Measurements from ENCODE around the gene BEST1. TPM values are rescaled to one million over a fixed set of nuclear protein-coding genes. Genes with fewer than 3 reads are reported as not detected.
"Not testable (repeated sequence)": the region's sequence is repeated elsewhere in the genome, so short reads cannot be mapped to it uniquely, and the experiment has no call there.

BEST1 gene
- total RNA-seq, 1 experiment from 2014 or later: 1.7 TPM

DNA sequence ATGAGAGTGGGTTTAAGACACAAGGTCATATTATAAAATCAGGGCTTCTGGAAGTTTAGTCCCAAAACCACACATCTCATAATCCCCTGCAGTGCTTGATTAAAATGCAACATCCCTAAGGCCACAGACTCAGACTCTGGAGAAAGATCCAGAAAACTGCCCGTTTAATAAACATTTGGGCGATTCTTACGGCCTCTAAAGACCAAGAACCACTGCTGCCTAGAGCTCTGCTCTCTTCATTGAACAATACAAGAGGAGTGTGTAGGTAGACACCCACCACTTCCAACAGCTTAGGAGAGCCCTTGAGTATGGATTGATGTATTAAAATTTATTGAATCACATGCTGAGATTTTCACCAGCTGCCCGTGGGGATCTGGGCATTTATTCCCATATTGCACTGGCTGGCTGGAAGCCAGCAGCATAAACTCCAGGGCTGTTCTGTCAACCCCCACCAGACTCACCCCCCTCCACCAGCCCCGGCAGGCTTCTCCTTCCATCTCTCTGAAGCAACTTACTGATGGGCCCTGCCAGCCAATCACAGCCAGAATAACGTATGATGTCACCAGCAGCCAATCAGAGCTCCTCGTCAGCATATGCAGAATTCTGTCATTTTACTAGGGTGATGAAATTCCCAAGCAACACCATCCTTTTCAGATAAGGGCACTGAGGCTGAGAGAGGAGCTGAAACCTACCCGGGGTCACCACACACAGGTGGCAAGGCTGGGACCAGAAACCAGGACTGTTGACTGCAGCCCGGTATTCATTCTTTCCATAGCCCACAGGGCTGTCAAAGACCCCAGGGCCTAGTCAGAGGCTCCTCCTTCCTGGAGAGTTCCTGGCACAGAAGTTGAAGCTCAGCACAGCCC is 749 bp upstream of the BEST1 start:
- H3K27me3 ChIP-seq (ENCODE audit: low read length): no peaks in the 10 kb centered on the region
- no peak overlapping the region for H3K27ac ChIP-seq (ENCODE audit: low read length)
- H3K9ac ChIP-seq (ENCODE audit: low read length): no peak overlapping the region
- H3K4me3 ChIP-seq (ENCODE audit: low read length): no peak overlapping the region
- peak; percentile 88 for DNase-seq
- no peaks in the 10 kb centered on the region for H3K9me3 ChIP-seq (ENCODE audit: low read length)
- no peaks in the 10 kb centered on the region for H4K20me1 ChIP-seq (ENCODE audit: insufficient read depth, low read depth, low read length)
- no peaks in the 10 kb centered on the region for H3K36me3 ChIP-seq (ENCODE audit: insufficient read depth, low read length)
- peaks cover 3% of the 10 kb centered on the region; the same call in 1 of the 2 replicates for H3K4me1 ChIP-seq (ENCODE audit: low read length)
- no peaks in the 10 kb centered on the region for H3K9me2 ChIP-seq (replicated peaks; ENCODE audit: insufficient read depth, low read length)
- H2AFZ ChIP-seq (ENCODE audit: low read length): no peak overlapping the region
- H3K4me2 ChIP-seq (ENCODE audit: low read depth, low read length, poor library complexity, severe bottlenecking): no peak overlapping the region
- no peaks in the 10 kb centered on the region for H3K79me2 ChIP-seq (ENCODE audit: low read length)

DNA sequence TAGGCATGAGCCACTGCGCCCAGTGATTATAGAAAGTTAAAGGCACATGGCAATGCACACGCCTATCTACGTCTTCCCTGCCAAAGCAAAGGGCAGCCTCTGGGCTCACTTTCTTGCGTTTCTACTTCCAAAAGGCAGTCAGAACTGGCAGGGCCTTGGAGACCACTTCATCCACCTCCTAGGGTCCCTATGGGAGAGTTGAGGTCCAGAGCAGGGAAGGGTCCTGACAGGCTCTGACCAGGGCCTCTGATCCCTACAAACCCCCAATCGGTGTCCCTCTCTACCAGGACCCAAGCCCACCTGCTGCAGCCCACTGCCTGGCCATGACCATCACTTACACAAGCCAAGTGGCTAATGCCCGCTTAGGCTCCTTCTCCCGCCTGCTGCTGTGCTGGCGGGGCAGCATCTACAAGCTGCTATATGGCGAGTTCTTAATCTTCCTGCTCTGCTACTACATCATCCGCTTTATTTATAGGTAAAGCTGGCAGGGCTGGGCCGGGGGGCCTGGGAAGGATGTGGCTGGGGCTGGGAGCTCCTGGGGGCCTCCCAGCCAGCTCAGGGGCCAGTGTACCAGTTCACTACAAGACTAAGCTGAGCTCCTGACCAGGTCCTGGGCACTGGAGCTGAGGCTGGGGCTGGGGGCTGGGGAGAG is 1.5 kb downstream of the BEST1 start:
- no peak overlapping the region for H3K9ac ChIP-seq (ENCODE audit: low read length)
- no peaks in the 10 kb centered on the region for H4K20me1 ChIP-seq (ENCODE audit: insufficient read depth, low read depth, low read length)
- no peaks in the 10 kb centered on the region for H3K9me2 ChIP-seq (replicated peaks; ENCODE audit: insufficient read depth, low read length)
- H2AFZ ChIP-seq (ENCODE audit: low read length): no peak overlapping the region
- H3K4me1 ChIP-seq (ENCODE audit: low read length): peaks cover 3% of the 10 kb centered on the region; the same call in 1 of the 2 replicates
- DNase-seq: no peak
- no peaks in the 10 kb centered on the region for H3K9me3 ChIP-seq (ENCODE audit: low read length)
- no peak overlapping the region for H3K4me2 ChIP-seq (ENCODE audit: low read depth, low read length, poor library complexity, severe bottlenecking)
- H3K4me3 ChIP-seq (ENCODE audit: low read length): no peak overlapping the region
- H3K36me3 ChIP-seq (ENCODE audit: insufficient read depth, low read length): no peaks in the 10 kb centered on the region
- H3K27ac ChIP-seq (ENCODE audit: low read length): no peak overlapping the region
- no peaks in the 10 kb centered on the region for H3K79me2 ChIP-seq (ENCODE audit: low read length)
- H3K27me3 ChIP-seq (ENCODE audit: low read length): no peaks in the 10 kb centered on the region

DNA sequence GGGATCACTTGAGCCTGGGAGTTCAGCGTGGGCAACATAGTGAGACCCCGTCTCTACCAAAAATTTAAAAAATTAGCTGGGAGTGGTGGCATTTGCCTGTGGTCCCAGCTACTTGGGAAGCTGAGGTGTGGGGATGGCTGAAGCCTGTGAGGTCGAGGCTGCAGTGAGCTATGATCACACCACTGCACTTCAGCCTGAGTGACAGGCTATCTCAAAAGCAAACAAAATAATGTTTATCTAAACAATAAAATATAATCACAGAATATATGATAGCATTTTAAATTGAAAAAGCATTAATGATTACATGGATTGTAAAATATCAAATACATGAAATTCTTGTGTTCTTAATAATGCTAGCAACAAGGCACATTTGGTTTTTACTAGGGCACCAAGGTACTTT is 2.7 kb downstream of the BEST1 start:
- no peak for DNase-seq
- H3K9me2 ChIP-seq (replicated peaks; ENCODE audit: insufficient read depth, low read length): no peaks in the 10 kb centered on the region
- H3K36me3 ChIP-seq (ENCODE audit: insufficient read depth, low read length): no peaks in the 10 kb centered on the region
- H3K4me3 ChIP-seq (ENCODE audit: low read length): no peak overlapping the region
- no peaks in the 10 kb centered on the region for H3K27me3 ChIP-seq (ENCODE audit: low read length)
- H3K79me2 ChIP-seq (ENCODE audit: low read length): no peaks in the 10 kb centered on the region
- peaks cover 3% of the 10 kb centered on the region; the same call in 1 of the 2 replicates for H3K4me1 ChIP-seq (ENCODE audit: low read length)
- no peaks in the 10 kb centered on the region for H3K9me3 ChIP-seq (ENCODE audit: low read length)
- H3K9ac ChIP-seq (ENCODE audit: low read length): no peak overlapping the region
- H3K27ac ChIP-seq (ENCODE audit: low read length): no peak overlapping the region
- no peak overlapping the region for H2AFZ ChIP-seq (ENCODE audit: low read length)
- no peaks in the 10 kb centered on the region for H4K20me1 ChIP-seq (ENCODE audit: insufficient read depth, low read depth, low read length)
- H3K4me2 ChIP-seq (ENCODE audit: low read depth, low read length, poor library complexity, severe bottlenecking): no peak overlapping the region

DNA sequence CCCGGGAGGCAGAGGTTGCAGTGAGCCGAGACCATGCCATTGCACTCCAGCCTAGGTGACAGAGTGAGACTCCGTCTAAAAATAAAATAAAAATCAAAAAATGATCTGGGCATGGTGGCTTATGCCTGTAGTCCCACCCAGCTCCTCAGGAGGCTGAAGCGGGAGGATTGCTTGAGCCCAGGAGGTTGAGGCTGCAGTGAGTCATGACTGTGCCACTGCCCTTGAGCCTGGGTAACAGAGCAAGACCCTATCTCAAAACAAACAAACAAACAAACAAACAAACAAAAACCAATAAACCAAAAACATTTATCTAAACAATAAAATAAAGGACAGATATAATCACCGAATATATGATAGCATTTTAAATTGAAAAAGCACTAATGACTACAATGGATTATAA is 3.5 kb downstream of the BEST1 start:
- H3K9ac ChIP-seq (ENCODE audit: low read length); H3K4me2 ChIP-seq (ENCODE audit: low read depth, low read length, poor library complexity, severe bottlenecking); H3K27me3 ChIP-seq (ENCODE audit: low read length); H4K20me1 ChIP-seq (ENCODE audit: insufficient read depth, low read depth, low read length); H3K9me3 ChIP-seq (ENCODE audit: low read length); H3K4me1 ChIP-seq (ENCODE audit: low read length); H3K79me2 ChIP-seq (ENCODE audit: low read length); H3K9me2 ChIP-seq (replicated peaks; ENCODE audit: insufficient read depth, low read length); H2AFZ ChIP-seq (ENCODE audit: low read length); H3K27ac ChIP-seq (ENCODE audit: low read length); DNase-seq; H3K4me3 ChIP-seq (ENCODE audit: low read length); H3K36me3 ChIP-seq (ENCODE audit: insufficient read depth, low read length): not testable (repeated sequence)

DNA sequence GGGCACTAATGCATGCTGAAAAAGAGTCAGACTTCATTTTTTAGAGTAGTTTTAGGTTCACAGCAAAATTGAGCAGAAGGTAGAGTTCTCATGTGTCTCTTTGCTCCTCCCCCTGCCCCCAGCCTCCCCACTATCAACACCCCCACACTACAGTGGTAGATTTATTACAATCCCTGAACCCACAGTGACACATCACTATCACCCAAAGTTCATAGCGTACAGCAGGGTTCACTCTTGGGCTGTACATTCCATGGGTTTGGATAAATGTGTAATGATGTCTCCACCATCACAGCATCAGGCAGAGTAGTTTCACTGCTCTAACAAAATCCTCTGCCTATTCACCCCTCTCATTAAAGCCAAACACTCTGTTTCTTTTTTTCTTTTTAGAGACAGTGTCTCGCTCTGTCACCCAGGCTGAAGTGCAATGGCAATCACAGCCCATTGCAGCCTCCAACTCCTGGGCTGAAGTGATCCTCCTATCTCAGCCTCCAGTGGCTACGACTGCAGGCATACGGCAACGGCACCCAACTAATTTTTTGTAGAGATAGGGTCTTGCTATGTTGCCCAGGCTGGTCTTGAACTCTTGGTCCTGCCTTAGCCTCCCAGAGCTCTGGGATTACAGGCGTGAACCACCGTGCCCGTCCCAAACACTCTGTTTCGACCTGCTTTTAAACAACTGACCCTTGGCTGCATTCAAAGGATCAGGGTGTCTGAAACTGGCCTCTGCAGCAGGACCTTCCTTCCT is 4.1 kb downstream of the BEST1 start:
- peaks cover 3% of the 10 kb centered on the region; the same call in 1 of the 2 replicates for H3K4me1 ChIP-seq (ENCODE audit: low read length)
- H3K27ac ChIP-seq (ENCODE audit: low read length): no peak overlapping the region
- DNase-seq: no peak
- no peaks in the 10 kb centered on the region for H3K79me2 ChIP-seq (ENCODE audit: low read length)
- H2AFZ ChIP-seq (ENCODE audit: low read length): no peak overlapping the region
- H3K27me3 ChIP-seq (ENCODE audit: low read length): no peaks in the 10 kb centered on the region
- no peaks in the 10 kb centered on the region for H3K9me2 ChIP-seq (replicated peaks; ENCODE audit: insufficient read depth, low read length)
- H4K20me1 ChIP-seq (ENCODE audit: insufficient read depth, low read depth, low read length): no peaks in the 10 kb centered on the region
- H3K36me3 ChIP-seq (ENCODE audit: insufficient read depth, low read length): no peaks in the 10 kb centered on the region
- no peaks in the 10 kb centered on the region for H3K9me3 ChIP-seq (ENCODE audit: low read length)
- H3K4me3 ChIP-seq (ENCODE audit: low read length): no peak overlapping the region
- H3K4me2 ChIP-seq (ENCODE audit: low read depth, low read length, poor library complexity, severe bottlenecking): no peak overlapping the region
- H3K9ac ChIP-seq (ENCODE audit: low read length): no peak overlapping the region

DNA sequence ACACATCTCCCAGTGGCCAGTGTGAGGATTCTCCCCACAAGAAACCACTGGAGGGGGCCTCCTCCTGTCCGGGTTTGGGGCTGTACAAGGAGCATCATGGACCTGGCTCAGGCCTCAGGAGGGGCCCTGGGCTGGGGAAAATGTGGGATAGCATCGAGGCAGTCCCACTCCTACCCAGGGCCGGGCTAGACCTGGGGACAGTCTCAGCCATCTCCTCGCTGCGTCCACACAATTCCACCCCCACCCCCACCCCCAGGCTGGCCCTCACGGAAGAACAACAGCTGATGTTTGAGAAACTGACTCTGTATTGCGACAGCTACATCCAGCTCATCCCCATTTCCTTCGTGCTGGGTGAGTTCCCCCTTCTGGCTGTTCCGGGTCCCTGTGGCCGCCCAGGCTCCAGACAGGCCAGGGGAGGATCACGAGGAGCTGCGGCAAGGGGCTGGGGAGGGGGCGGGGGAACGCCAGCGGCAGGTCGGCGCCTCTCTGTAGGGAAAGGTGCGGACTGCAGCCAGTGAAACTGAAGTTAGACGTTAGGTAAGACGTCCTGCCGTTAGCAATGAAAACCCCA is 4.8 kb downstream of the BEST1 start:
- Histone ChIP-seq H3K9me2 (replicated peaks; ENCODE audit: insufficient read depth, low read length) (no peaks in the 10 kb centered on the region), H2AFZ (ENCODE audit: low read length) (no peak overlapping the region), H3K27me3 (ENCODE audit: low read length) (no peaks in the 10 kb centered on the region), H3K27ac (ENCODE audit: low read length) (no peak overlapping the region), H3K9ac (ENCODE audit: low read length) (no peak overlapping the region), H4K20me1 (ENCODE audit: insufficient read depth, low read depth, low read length) (no peaks in the 10 kb centered on the region), H3K4me1 (ENCODE audit: low read length) (no peaks in the 10 kb centered on the region; the same call in 1 of the 2 replicates), H3K9me3 (ENCODE audit: low read length) (no peaks in the 10 kb centered on the region), H3K4me2 (ENCODE audit: low read depth, low read length, poor library complexity, severe bottlenecking) (no peak overlapping the region), H3K79me2 (ENCODE audit: low read length) (no peaks in the 10 kb centered on the region), H3K36me3 (ENCODE audit: insufficient read depth, low read length) (no peaks in the 10 kb centered on the region), H3K4me3 (ENCODE audit: low read length) (no peak overlapping the region)
- no peak for DNase-seq

DNA sequence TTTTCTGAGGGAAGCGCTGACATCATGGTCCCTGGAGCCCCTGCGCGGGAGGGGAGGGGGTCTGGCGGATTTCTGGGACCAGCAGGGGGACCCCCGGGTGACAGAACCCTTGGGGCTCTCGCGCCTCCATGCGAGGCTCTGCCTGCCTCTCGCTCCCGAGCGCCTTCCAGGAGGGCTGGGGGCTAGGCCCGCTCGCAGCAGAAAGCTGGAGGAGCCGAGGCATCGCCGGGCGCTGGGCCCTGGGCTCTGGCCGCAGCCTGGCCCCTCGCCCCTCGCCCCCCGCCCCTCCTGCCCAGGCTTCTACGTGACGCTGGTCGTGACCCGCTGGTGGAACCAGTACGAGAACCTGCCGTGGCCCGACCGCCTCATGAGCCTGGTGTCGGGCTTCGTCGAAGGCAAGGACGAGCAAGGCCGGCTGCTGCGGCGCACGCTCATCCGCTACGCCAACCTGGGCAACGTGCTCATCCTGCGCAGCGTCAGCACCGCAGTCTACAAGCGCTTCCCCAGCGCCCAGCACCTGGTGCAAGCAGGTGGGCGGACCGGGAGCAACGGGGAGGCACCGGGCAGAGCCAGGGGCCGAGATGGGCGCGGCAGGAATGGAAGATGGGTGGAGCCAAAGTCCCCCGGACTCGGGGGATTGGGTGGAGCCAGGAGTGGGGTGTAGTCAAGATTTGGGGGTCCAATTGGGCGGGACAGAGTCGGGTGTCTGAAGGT is 5.4 kb downstream of the BEST1 start:
- H3K36me3 ChIP-seq (ENCODE audit: insufficient read depth, low read length): no peaks in the 10 kb centered on the region
- no peaks in the 10 kb centered on the region for H3K4me1 ChIP-seq (ENCODE audit: low read length)
- H3K79me2 ChIP-seq (ENCODE audit: low read length): no peaks in the 10 kb centered on the region
- no peak overlapping the region for H2AFZ ChIP-seq (ENCODE audit: low read length)
- no peak for DNase-seq
- H3K9ac ChIP-seq (ENCODE audit: low read length): no peak overlapping the region
- no peaks in the 10 kb centered on the region for H4K20me1 ChIP-seq (ENCODE audit: insufficient read depth, low read depth, low read length)
- no peak overlapping the region for H3K27ac ChIP-seq (ENCODE audit: low read length)
- H3K27me3 ChIP-seq (ENCODE audit: low read length): no peaks in the 10 kb centered on the region
- no peak overlapping the region for H3K4me2 ChIP-seq (ENCODE audit: low read depth, low read length, poor library complexity, severe bottlenecking)
- H3K9me2 ChIP-seq (replicated peaks; ENCODE audit: insufficient read depth, low read length): no peaks in the 10 kb centered on the region
- H3K4me3 ChIP-seq (ENCODE audit: low read length): no peak overlapping the region
- H3K9me3 ChIP-seq (ENCODE audit: low read length): no peaks in the 10 kb centered on the region

All from Karpas-422 (cell line).